GM12878 (cell line): ENCODE results near the gene FGD3. TPM values are rescaled to one million over a fixed set of nuclear protein-coding genes. Genes with fewer than 3 reads are reported as not detected.

Experiments used
- ATAC-seq: fragments of 200-7000 bp; cut with Tn5 transposase; 3 replicates; pipeline ENCODE4 v1.9.1; 2020; ENCODE audit warnings: mild to moderate bottlenecking, moderate library complexity
- BruUV-seq: library from RNA; stranded (reverse); fragments of 400-500 nt; replicated peaks from 2 replicates; lab custom pipeline; 2021; lab: Mats Ljungman, UMichigan
- CTCF ChIA-PET: fragments of 300-600 bp; sonication (Branson Sonifier 250); formaldehyde crosslinking; extraction: SDS; loops from one replicate; lab custom pipeline; 2021; ENCODE audit warnings: inconsistent platforms; lab: Yijun Ruan, JAX
- POLR2A ChIA-PET: fragments of 350-600 bp; formaldehyde crosslinking; extraction: SDS; loops from one replicate; lab custom pipeline; 2021; ENCODE audit warnings: inconsistent platforms; lab: Charles Lee
- RAD21 ChIA-PET: fragments of 300-600 bp; sonication (Branson Sonifier 250); formaldehyde crosslinking; loops from one replicate; lab custom pipeline; 2023; ENCODE audit warnings: antibody characterized with exemption; ENCODE audit not compliant: unreplicated experiment; lab: Charles Lee
- SMC1A ChIA-PET: fragments of 300-600 bp; sonication (Branson Sonifier 250); formaldehyde crosslinking; loops from one replicate; lab custom pipeline; 2023; ENCODE audit not compliant: unreplicated experiment, uncharacterized antibody; lab: Charles Lee
- DNase-seq: peaks from one replicate; pipeline ENCODE4 v3.0.0-alpha.2; 2011; ENCODE audit warnings: low read depth, low spot score
- FAIRE-seq: peaks from 3 replicates; lab custom pipeline; 2011; peaks lifted over from hg19 to GRCh38; lab: Jason Lieb, UNC
- H2AFZ ChIP-seq: 2 replicates; pipeline ENCODE4 v1.6.0; 2011; ENCODE audit warnings: low read depth, low read length, control low read depth; ENCODE audit not compliant: control insufficient read depth
- H3K27ac ChIP-seq: 2 replicates; pipeline ENCODE4 v1.5.1; 2011; ENCODE audit warnings: control low read depth; ENCODE audit not compliant: control insufficient read depth, insufficient read depth
- H3K27me3 ChIP-seq, 2 experiments: replicated peaks in 1 of 2; 2 replicates each; pipeline versions ENCODE4 v1.6.0 to v1.6.1; 2011; ENCODE audit warnings: low read length in 1 of 2; ENCODE audit not compliant: control insufficient read depth in 2 of 2, insufficient read depth in 2 of 2
- H3K36me3 ChIP-seq, 2 experiments: 2 replicates each; pipeline ENCODE4 v1.5.1; 2011; ENCODE audit warnings: low read length in 1 of 2; ENCODE audit not compliant: control insufficient read depth in 2 of 2, insufficient read depth in 2 of 2
- H3K4me1 ChIP-seq: 2 replicates; pipeline ENCODE4 v1.6.1; 2011; ENCODE audit warnings: mild to moderate bottlenecking, low read length, moderate library complexity, mixed read lengths; ENCODE audit not compliant: control insufficient read depth, insufficient read depth
- H3K4me2 ChIP-seq: 2 replicates; pipeline ENCODE4 v1.6.0; 2011; ENCODE audit warnings: control low read depth; ENCODE audit not compliant: control insufficient read depth, insufficient read depth
- H3K4me3 ChIP-seq: fragments of 200-600 bp; sonication (generic); 2 replicates; pipeline ENCODE4 v1.5.1; 2016
- H3K79me2 ChIP-seq: 2 replicates; pipeline ENCODE4 v1.6.0; 2011; ENCODE audit warnings: low read length; ENCODE audit not compliant: control insufficient read depth, insufficient read depth
- H3K9ac ChIP-seq: 2 replicates; pipeline ENCODE4 v1.8.0; 2011; ENCODE audit warnings: low read length, control low read depth, mixed read lengths; ENCODE audit not compliant: control insufficient read depth, insufficient read depth
- H3K9me3 ChIP-seq: replicated peaks from 3 replicates; pipeline ENCODE4 v1.5.1; 2011; ENCODE audit warnings: mild to moderate bottlenecking, low read length; ENCODE audit not compliant: control insufficient read depth, insufficient read depth
- H4K20me1 ChIP-seq: 2 replicates; pipeline ENCODE4 v1.6.0; 2011; ENCODE audit not compliant: control insufficient read depth, insufficient read depth
- EED ChIP-seq: sonication (generic); IDR thresholded peaks from 2 replicates; pipeline ENCODE4 v1.6.1; 2016; ENCODE audit warnings: antibody characterized with exemption, low read depth
- MTA3 ChIP-seq: IDR thresholded peaks from 2 replicates; pipeline ENCODE4 v1.6.1; 2012; ENCODE audit warnings: low read length, inconsistent platforms, borderline replicate concordance
- TBL1XR1 ChIP-seq: IDR thresholded peaks from 2 replicates; pipeline ENCODE4 v1.6.1; 2012; ENCODE audit warnings: low read depth, low read length, improper control_type of control experiment
- WGBS: methylation state at CpG from one replicate; pipeline ENCODE4 v1.1.6; 2016; ENCODE audit warnings: low lambda C conversion rate; ENCODE audit not compliant: insufficient replicate concordance, insufficient coverage; ENCODE audit errors: missing lambda C conversion rate; 5-methylcytosine and 5-hydroxymethylcytosine counted together
- in situ Hi-C: fragments of 300-500 bp; cut with MboI; formaldehyde crosslinking; loops from 9 replicates; pipeline ENCODE4 v1.14.3; 2018; ENCODE audit warnings: mixed read lengths
- intact Hi-C: fragments of 100-400 bp; cut with micrococcal nuclease; formaldehyde crosslinking; loops from one replicate; pipeline ENCODE4 v1.14.2; 2022; ENCODE audit not compliant: unreplicated experiment
- polyA plus RNA-seq, 11 experiments: library from polyadenylated mRNA; depleted of rRNA in 4 of 11; unstranded in 6 of 11; stranded (reverse) in 5 of 11; fragments of >200 nt; fragmentation: Nextera tagmentation in 4 of 11; fragmentation: Illumina TruSeq in 1 of 11; extraction: Ambion mirVana in 4 of 11; extraction: Trizol in 1 of 11; gene quantifications; 1 replicate in 1 of 11; 2 replicates in 10 of 11; pipeline versions ENCODE4 v1.2.1 to v1.2.3, GENCODE V29; 2011 to 2016; ENCODE audit warnings: inconsistent platforms in 2 of 11, missing spikeins in 2 of 11, low read depth in 1 of 11
- total RNA-seq, 4 experiments: library from RNA; depleted of rRNA in 3 of 4; stranded (reverse); fragments of >200 nt in 3 of 4; fragmentation: Illumina TruSeq in 1 of 4; extraction: Trizol in 1 of 4; gene quantifications; 2 replicates each; pipeline versions ENCODE4 v1.2.1 to v1.2.3, GENCODE V29; 2013 to 2021
- TF ChIP-seq, protein P1 (sequence below): fragments of 450-650 bp; conservative IDR thresholded peaks from 2 replicates; pipeline ENCODE4 v1.6.1; 2017; ENCODE audit warnings: mild to moderate bottlenecking, moderate library complexity
- TF ChIP-seq, protein P2 (sequence below): IDR thresholded peaks from 2 replicates; pipeline ENCODE4 v1.6.1; 2012; ENCODE audit warnings: low read depth, low read length, improper control_type of control experiment

The FGD3 gene
- total and polyA plus RNA-seq, 10 of the 15 experiments (the other 5 are each of a cell fraction or from before 2014, with no cell fraction given), result 0.26 to 18.1 (median 12.4) TPM

DNA sequence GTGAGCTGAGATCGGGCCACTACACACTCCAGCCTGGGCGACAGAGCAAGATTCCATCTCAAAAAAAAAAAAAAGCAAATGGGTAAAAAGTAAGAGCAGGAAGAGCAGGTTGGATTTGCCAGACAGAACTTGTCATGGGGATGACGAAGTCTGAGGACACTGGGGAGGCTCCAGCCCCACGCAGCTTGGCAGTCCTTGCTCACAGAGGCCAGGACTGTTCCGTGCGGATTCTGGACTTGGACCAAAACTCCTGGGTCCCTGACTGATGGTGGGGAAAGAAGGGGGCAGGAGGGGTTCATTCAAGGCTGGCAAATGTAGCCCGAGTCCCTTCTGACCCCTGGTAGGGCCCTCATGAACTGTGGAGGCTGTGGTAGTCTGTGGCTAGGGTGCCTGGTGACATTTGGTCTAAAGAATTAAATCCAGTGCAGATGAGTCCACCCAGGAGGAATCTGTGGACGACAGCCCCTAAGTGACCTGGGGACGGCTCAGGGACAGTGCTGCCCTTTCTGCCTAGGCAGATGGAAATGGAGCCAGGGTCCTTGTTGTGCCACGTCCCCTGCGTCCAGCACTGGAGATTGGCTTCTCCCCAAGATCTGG lies 3.1 kb downstream of the FGD3 start:
- ChIA-PET SMC1A (interaction anchor here (1.2 kb wide), 1 partner anchor 51 kb away, joined by 3 read pairs; no protein-coding TSS in a partner anchor), RAD21 (interaction anchor here (1.0 kb wide), 1 partner anchor 112 kb away, joined by 4 read pairs; no protein-coding TSS in a partner anchor), POLR2A (no interaction called here), CTCF (interaction anchor here (1.3 kb wide), 1 partner anchor 53 kb away, joined by 3 read pairs; no protein-coding TSS in a partner anchor)
- BruUV-seq, result no TSS peak
- Histone ChIP-seq H3K4me2 (no peak overlapping the region), H3K4me1 (peaks cover 13% of the 10 kb centered on the region), H4K20me1 (no peaks in the 10 kb centered on the region), H3K4me3 (no peak overlapping the region), H3K9me3 (no peaks in the 10 kb centered on the region; the same call in 2 of the 3 replicates), H3K79me2 (no peaks in the 10 kb centered on the region), H3K36me3 (no peaks in the 10 kb centered on the region), H3K27me3 (peaks cover 11 to 16% of the 10 kb centered on the region in 2 experiments), H3K9ac (no peak overlapping the region), H2AFZ (no peak overlapping the region), H3K27ac (no peak overlapping the region)
- TF ChIP-seq, protein P1, sequence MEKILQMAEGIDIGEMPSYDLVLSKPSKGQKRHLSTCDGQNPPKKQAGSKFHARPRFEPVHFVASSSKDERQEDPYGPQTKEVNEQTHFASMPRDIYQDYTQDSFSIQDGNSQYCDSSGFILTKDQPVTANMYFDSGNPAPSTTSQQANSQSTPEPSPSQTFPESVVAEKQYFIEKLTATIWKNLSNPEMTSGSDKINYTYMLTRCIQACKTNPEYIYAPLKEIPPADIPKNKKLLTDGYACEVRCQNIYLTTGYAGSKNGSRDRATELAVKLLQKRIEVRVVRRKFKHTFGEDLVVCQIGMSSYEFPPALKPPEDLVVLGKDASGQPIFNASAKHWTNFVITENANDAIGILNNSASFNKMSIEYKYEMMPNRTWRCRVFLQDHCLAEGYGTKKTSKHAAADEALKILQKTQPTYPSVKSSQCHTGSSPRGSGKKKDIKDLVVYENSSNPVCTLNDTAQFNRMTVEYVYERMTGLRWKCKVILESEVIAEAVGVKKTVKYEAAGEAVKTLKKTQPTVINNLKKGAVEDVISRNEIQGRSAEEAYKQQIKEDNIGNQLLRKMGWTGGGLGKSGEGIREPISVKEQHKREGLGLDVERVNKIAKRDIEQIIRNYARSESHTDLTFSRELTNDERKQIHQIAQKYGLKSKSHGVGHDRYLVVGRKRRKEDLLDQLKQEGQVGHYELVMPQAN, result no peak
- TF ChIP-seq EED (no peak), MTA3 (no peak), TBL1XR1 (no peak)
- TF ChIP-seq, protein P2, sequence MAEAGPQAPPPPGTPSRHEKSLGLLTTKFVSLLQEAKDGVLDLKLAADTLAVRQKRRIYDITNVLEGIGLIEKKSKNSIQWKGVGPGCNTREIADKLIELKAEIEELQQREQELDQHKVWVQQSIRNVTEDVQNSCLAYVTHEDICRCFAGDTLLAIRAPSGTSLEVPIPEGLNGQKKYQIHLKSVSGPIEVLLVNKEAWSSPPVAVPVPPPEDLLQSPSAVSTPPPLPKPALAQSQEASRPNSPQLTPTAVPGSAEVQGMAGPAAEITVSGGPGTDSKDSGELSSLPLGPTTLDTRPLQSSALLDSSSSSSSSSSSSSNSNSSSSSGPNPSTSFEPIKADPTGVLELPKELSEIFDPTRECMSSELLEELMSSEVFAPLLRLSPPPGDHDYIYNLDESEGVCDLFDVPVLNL, result no peak
- intact Hi-C loops, result no loop called here
- 42% methylated on average over 10 of the region's 11 CpGs for WGBS
- no peak for FAIRE-seq
- no peak for ATAC-seq
- in situ Hi-C loops, result loop anchor here (10.0 kb wide), 1 partner anchor 354 kb away; no protein-coding TSS in a partner anchor
- no peak for DNase-seq
